Tibial nerve (tissue), 3 donors: ENCODE results near the gene XKR8.

Experiments
- POLR2A ChIP-seq, 2 donors: fragments of 450-650 bp; IDR thresholded peaks; one replicate each; pipeline ENCODE4 v1.6.1; 2017; ENCODE audit warnings: antibody characterized with exemption in 2 of 2, mild to moderate bottlenecking in 2 of 2, moderate library complexity in 2 of 2
- TF ChIP-seq, protein P1 (sequence below), 5 experiments: fragments of 200-600 bp in 3 of 5; fragments of 450-650 bp in 2 of 5; sonication (generic) in 3 of 5; IDR thresholded peaks; one replicate each; pipeline ENCODE4 v1.5.1; 2016 to 2019; ENCODE audit warnings: antibody characterized with exemption in 5 of 5, mild to moderate bottlenecking in 3 of 5, moderate library complexity in 2 of 5

DNA sequence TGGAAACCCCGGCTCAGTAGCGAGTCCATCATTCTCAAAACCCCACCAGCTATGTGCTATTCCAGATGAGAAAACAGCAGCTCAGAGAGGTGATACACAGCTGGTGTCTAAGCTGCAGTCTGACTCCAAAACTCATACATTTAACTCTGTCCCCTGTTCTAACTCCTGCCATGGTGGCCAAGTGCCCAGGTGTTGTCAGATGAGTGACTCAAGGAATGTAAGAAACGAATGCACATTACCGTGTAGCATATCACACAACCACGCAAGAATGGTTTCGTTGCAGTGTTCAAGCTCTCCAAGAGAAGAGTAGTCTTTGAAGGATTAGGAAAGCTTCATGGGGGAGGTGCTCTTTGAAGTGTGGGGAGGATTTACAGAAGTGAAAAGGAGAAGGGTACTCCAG, 4.7 kb upstream of the XKR8 start:
- TF ChIP-seq, protein P1, sequence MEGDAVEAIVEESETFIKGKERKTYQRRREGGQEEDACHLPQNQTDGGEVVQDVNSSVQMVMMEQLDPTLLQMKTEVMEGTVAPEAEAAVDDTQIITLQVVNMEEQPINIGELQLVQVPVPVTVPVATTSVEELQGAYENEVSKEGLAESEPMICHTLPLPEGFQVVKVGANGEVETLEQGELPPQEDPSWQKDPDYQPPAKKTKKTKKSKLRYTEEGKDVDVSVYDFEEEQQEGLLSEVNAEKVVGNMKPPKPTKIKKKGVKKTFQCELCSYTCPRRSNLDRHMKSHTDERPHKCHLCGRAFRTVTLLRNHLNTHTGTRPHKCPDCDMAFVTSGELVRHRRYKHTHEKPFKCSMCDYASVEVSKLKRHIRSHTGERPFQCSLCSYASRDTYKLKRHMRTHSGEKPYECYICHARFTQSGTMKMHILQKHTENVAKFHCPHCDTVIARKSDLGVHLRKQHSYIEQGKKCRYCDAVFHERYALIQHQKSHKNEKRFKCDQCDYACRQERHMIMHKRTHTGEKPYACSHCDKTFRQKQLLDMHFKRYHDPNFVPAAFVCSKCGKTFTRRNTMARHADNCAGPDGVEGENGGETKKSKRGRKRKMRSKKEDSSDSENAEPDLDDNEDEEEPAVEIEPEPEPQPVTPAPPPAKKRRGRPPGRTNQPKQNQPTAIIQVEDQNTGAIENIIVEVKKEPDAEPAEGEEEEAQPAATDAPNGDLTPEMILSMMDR (IDR thresholded peaks at IDR 0.05): no peak
- no peak for TF ChIP-seq POLR2A (IDR thresholded peaks at IDR 0.05)
